Measurements from ENCODE around the gene INPP4B. TPM values are rescaled to one million over a fixed set of nuclear protein-coding genes. Genes with fewer than 3 reads are reported as not detected.

The INPP4B gene
- total RNA-seq, 2 donors from 2014 or later = 8.2 to 16.6 TPM

DNA sequence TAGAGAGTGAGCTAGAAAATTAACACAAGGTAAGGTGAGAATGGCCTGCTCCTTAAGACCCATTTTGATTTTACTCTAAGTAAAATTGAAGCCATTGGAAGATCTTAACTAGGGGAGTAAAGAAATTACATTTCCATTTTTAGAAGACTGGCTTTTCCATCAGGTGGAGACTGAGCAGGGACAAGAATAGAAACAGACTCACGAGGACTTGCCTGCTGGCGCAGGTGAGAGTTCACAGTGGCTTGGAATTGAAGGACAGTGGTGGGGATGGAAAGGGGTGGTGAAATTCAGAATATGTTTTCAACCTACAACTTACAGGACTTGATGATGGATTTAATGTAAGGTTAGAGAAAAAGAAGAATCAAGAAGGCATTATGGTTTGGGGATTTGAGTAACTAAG is 427.4 kb downstream of the INPP4B start:
- WGBS, 2 donors = 84 to 90% methylated on average over 2 of the region's 2 CpGs
- intact Hi-C loops (cut with DNase I) = no loop called here
- Histone ChIP-seq H3K9me3 (no peaks in the 10 kb centered on the region), H3K36me3 (replicated peaks in 1 of 2; ENCODE audit: insufficient read depth in 1 of 2, low read depth in 2 of 2) (no peaks in the 10 kb centered on the region), H3K4me1 (no peaks in the 10 kb centered on the region), H3K27me3 (peaks cover 0 to 3% of the 10 kb centered on the region in 2 donors), H3K4me3 (no peak overlapping the region), H3K27ac (no peak overlapping the region)
- ATAC-seq = no peak
- DNase-seq = no peak
- no peak for TF ChIP-seq POLR2A (IDR thresholded peaks at IDR 0.05)
- TF ChIP-seq, protein P1, sequence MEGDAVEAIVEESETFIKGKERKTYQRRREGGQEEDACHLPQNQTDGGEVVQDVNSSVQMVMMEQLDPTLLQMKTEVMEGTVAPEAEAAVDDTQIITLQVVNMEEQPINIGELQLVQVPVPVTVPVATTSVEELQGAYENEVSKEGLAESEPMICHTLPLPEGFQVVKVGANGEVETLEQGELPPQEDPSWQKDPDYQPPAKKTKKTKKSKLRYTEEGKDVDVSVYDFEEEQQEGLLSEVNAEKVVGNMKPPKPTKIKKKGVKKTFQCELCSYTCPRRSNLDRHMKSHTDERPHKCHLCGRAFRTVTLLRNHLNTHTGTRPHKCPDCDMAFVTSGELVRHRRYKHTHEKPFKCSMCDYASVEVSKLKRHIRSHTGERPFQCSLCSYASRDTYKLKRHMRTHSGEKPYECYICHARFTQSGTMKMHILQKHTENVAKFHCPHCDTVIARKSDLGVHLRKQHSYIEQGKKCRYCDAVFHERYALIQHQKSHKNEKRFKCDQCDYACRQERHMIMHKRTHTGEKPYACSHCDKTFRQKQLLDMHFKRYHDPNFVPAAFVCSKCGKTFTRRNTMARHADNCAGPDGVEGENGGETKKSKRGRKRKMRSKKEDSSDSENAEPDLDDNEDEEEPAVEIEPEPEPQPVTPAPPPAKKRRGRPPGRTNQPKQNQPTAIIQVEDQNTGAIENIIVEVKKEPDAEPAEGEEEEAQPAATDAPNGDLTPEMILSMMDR (IDR thresholded peaks at IDR 0.05) = no peak

DNA sequence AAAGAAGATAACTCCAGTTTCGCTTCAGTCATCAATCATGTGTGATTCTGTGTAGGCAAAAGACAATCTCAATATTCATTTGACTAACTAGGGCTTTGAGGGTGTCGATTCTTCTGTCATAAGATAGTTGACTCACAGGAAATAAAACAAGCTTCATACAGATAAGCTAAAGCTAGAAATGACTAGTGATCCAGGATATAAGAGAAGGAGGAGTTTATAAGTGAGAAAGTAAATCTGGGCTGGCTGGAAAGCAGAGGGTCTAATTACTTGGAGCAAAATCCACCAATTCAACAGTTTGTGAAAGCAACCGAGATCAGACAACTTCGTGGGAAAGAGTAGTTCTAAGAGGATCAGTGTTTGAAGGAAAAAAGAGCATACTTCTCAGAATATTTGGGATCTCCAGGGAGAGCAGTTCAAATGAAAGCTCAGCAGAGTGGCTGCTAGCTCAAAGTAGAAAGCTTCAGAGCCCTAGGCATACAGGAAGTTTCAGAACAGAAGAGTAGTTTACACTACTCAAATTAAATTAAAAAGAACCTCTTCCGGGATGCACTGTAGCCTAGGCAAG is 429.3 kb downstream of the INPP4B start:
- Histone ChIP-seq H3K4me1 (no peaks in the 10 kb centered on the region), H3K36me3 (replicated peaks in 1 of 2; ENCODE audit: insufficient read depth in 1 of 2, low read depth in 2 of 2) (no peaks in the 10 kb centered on the region), H3K27me3 (peaks cover 3 to 4% of the 10 kb centered on the region in 2 donors), H3K27ac (no peak overlapping the region), H3K4me3 (no peak overlapping the region), H3K9me3 (no peaks in the 10 kb centered on the region)
- intact Hi-C loops (cut with DNase I) = no loop called here
- DNase-seq = no peak
- ATAC-seq = no peak
- no peak for TF ChIP-seq POLR2A (IDR thresholded peaks at IDR 0.05)
- TF ChIP-seq, protein P1 (IDR thresholded peaks at IDR 0.05) = no peak
- WGBS, 2 donors = 66 to 75% methylated on average over 5 of the region's 5 CpGs

DNA sequence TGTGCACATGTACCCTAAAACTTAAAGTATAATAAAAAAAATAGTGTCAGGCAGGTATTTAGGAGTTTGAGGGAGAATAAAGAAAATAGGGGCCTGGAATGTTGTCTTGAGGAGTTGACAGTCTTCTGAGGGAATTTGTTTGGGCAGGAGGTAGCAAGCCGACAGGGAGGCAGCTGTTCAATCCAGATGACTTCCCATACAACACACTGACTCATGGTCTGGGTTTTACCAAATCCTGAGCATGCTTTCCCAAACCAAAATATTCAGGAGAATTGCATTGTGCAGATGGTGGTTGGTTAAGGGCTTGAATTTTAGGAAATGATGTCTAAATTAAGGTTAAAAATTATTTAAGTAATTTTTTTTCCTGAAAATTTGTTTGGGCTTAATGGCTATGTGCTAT is 430.0 kb downstream of the INPP4B start:
- WGBS, 2 donors = 31 to 34% methylated on average over 1 of the region's 1 CpG
- ATAC-seq (no peak), DNase-seq (no peak)
- Histone ChIP-seq H3K36me3 (replicated peaks in 1 of 2; ENCODE audit: insufficient read depth in 1 of 2, low read depth in 2 of 2) (no peaks in the 10 kb centered on the region), H3K4me3 (no peak overlapping the region), H3K27ac (no peak overlapping the region), H3K4me1 (no peaks in the 10 kb centered on the region), H3K27me3 (peaks cover 3 to 4% of the 10 kb centered on the region in 2 donors), H3K9me3 (no peaks in the 10 kb centered on the region)
- TF ChIP-seq POLR2A (IDR thresholded peaks at IDR 0.05) = no peak
- TF ChIP-seq, protein P1 (IDR thresholded peaks at IDR 0.05) = no peak
- intact Hi-C loops (cut with DNase I) = no loop called here

DNA sequence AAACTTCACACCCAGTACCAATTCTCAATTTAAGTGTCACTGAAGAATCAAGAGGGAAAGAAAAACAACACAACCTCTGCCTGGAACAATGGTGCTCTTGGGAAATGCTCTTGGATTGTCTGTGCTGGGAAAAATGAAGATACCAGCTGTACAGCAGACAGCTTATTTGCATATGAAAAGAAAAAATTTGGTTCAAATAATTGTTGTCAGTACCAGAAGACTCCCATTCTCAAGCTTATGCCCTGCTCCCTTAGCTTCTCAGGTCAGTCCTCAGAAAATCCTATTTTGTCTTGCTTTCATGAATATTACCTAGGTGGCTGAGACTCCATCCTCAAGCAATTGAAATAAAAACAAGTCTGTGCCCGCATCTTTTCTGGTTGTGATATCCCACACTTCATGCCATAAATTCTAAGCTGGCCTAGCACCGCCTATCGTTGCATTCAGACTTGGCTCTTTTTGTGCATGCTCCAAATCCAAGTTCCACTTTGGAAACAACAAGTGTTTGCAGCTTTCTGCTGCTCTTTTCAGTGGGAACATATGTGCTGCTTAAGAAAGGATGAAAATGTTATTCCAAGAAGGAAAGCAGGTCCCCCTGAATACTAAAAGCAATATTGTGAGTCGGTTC is 431.6 kb downstream of the INPP4B start:
- DNase-seq (no peak), ATAC-seq (no peak)
- TF ChIP-seq, protein P1 (IDR thresholded peaks at IDR 0.05) = no peak
- no peak for TF ChIP-seq POLR2A (IDR thresholded peaks at IDR 0.05)
- H3K27ac ChIP-seq = no peak overlapping the region
- H3K27me3 ChIP-seq = peaks cover 3 to 4% of the 10 kb centered on the region in 2 donors
- 89 to 95% methylated on average over 4 of the region's 4 CpGs for WGBS, 2 donors
- no peaks in the 10 kb centered on the region for H3K4me1 ChIP-seq
- intact Hi-C loops (cut with DNase I) = no loop called here
- H3K4me3 ChIP-seq = no peak overlapping the region
- no peaks in the 10 kb centered on the region for H3K36me3 ChIP-seq (replicated peaks in 1 of 2; ENCODE audit: insufficient read depth in 1 of 2, low read depth in 2 of 2)
- H3K9me3 ChIP-seq = no peaks in the 10 kb centered on the region

DNA sequence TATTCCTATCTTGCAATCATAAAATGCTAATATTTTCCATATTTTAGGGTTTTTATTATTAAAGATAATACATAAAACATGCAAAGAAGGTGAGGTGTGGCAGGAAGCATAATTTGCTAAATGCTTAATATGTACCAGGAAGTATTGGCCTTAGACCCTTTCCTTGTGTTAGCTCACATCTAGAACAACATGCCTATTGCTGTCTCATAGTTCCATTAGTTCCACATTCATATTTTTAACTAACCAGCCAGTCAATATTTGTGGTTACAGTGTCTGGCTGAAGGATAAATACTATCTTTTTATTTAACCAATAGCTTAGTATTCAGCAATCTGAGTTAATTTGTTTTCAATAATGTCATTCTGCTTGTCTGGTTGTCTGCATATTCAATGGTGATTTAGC is 432.6 kb downstream of the INPP4B start:
- no peaks in the 10 kb centered on the region for H3K9me3 ChIP-seq
- no peaks in the 10 kb centered on the region for H3K4me1 ChIP-seq
- ATAC-seq (no peak), DNase-seq (no peak)
- no peak overlapping the region for H3K27ac ChIP-seq
- H3K27me3 ChIP-seq = peaks cover 3 to 4% of the 10 kb centered on the region in 2 donors
- TF ChIP-seq, protein P1 (IDR thresholded peaks at IDR 0.05) = no peak
- no peak for TF ChIP-seq POLR2A (IDR thresholded peaks at IDR 0.05)
- H3K36me3 ChIP-seq (replicated peaks in 1 of 2; ENCODE audit: insufficient read depth in 1 of 2, low read depth in 2 of 2) = no peaks in the 10 kb centered on the region
- H3K4me3 ChIP-seq = no peak overlapping the region
- intact Hi-C loops (cut with DNase I) = no loop called here

Data from body of pancreas (tissue), 4 donors.